DMS114 treated with DMSO at 0.1 percent for 48 hours (cell line): Measurements from ENCODE around the gene LRRC8C.
"Not testable (repeated sequence)": the region's sequence is repeated elsewhere in the genome, so short reads cannot be mapped to it uniquely, and the experiment has no call there.

Experiments used
- DNase-seq: peaks from one replicate; lab custom pipeline; 2025; ENCODE audit not compliant: unreplicated experiment; lab: John Stamatoyannopoulos, UW

Gene LRRC8C

GRCh38 chr1:89702520-89703045, 69.7 kb downstream of the LRRC8C start:
- DNase-seq: no peak

- DNase-seq: no peak
Observed at GRCh38 chr1:89703469-89703868, 70.5 kb downstream of the LRRC8C start.

DNA sequence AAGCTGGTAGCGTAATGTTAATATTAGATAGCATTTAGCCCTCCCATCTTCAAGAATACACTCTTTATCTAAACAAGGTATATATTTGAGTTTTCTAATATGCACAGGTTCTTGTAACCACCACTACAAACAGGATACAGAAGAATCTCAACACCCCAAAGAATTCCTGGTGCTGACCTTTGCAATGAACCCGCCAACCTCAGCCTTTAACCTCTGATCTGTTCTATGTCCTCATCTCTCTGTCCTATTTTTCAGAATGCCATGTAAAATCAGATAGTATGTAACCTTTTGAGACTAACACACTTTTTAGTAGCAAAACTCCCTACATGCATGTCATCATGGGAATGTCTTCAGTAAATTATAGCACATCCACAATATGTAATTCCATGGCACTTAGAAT, 71.1 kb downstream of the LRRC8C start:
- DNase-seq: no peak

- DNase-seq: not testable (repeated sequence)
Observed at GRCh38 chr1:89704885-89705284, 72.0 kb downstream of the LRRC8C start.

- no peak for DNase-seq
Observed at GRCh38 chr1:89705901-89706699, 73.2 kb downstream of the LRRC8C start.

- DNase-seq: no peak
Observed at GRCh38 chr1:89706700-89707012, 73.7 kb downstream of the LRRC8C start.

GRCh38 chr1:89708751-89709375, 75.9 kb downstream of the LRRC8C start:
- no peak for DNase-seq

- DNase-seq: no peak
Observed at GRCh38 chr1:89710498-89711139, 77.7 kb downstream of the LRRC8C start.

GRCh38 chr1:89711140-89711778, 78.3 kb downstream of the LRRC8C start:
- DNase-seq: no peak

GRCh38 chr1:89712420-89712819, 79.5 kb downstream of the LRRC8C start:
- DNase-seq: no peak

DNA sequence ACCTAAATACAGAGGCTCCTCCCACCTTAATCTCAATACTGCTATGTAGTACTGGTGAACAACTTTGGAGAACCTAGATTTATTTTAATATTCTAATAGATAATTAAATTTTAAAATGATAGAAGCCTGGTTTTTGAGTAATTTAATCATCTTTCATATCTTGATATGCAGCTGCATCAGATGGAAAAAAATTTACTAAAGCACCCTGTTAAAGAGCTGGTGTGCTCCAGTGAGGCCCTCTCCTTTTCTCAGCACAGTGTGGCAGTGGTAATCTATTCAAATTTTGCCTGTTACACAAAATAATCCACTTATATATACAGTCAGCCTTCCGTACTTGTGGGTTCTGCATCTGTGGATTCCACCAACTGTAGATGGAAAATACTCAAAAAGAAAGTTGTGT, 82.8 kb downstream of the LRRC8C start:
- DNase-seq: no peak

DNA sequence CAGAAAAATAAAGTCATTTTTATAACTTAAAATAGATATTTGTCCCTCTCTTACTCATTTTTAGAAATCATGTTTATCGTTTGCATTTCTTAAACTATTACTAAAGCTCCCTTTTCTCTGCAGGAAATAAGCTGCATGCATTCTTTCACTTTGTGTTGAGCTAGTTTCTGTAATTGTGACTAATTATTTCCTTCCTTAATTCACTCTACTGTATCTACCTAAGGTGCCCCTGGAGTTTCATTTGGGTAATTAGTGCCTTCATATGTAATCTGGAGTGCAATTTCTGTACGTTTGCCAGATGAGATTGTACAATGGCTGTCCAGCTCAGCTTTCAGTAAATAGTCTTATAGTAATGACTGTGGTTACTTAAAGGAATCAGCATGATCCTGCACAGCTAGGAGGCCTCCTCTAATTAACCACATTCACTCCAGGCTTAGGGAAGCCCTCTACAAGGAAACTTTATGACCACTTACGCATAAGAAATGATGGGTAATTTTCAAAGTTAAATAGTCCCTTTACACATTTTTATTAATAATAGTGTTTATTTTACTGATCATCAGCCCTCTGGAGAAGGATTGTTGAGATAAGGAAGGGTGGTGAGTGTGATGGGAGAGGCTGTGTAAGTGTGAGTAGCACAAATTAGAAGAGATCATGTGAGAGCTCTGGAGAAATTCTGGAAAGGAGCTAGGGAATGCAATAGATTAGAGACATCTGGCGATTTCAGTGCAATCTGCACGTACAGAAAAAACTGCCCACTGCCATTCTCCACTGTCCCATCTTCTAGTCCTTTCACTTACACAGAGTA, 86.8 kb downstream of the LRRC8C start:
- DNase-seq: no peak

GRCh38 chr1:89720839-89721238, 87.9 kb downstream of the LRRC8C start:
- DNase-seq: no peak

- DNase-seq: no peak
Observed at GRCh38 chr1:89721351-89721750, 88.4 kb downstream of the LRRC8C start.

GRCh38 chr1:89723144-89723543, 90.2 kb downstream of the LRRC8C start:
- DNase-seq: no peak

- DNase-seq: no peak
Observed at GRCh38 chr1:89723863-89724262, 90.9 kb downstream of the LRRC8C start.

DNA sequence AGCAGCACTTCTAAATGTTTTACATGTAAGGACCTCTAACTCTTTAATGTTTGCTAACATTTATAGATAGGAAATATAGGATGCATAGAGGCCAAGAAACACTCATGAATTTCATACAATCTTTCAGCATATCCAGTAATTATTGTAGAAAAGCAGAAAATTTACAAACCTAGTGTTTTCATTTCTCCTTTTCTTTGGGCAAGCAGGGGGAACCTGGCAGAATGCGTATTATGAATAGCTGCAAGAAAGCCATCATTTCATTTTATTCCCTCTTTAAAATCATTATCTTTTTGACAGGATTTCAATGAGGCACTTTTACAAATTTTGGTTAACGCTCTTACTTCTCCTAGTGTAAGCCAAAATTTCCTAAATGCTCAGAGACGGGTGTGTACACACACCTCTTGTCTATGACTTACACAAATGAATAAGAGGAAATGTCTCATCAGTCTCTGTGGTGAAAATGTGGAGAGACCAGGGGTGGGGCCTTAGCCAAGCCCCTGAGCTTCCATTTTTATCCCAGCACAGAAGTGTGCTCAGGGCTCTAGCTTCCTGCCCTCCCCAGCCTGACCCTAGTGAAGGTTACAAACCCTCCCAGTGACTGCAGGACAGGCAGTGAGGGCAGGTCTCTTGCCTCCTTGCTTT, 91.6 kb downstream of the LRRC8C start:
- DNase-seq: no peak

GRCh38 chr1:89725011-89725370, 92.1 kb downstream of the LRRC8C start:
- DNase-seq: no peak

DNA sequence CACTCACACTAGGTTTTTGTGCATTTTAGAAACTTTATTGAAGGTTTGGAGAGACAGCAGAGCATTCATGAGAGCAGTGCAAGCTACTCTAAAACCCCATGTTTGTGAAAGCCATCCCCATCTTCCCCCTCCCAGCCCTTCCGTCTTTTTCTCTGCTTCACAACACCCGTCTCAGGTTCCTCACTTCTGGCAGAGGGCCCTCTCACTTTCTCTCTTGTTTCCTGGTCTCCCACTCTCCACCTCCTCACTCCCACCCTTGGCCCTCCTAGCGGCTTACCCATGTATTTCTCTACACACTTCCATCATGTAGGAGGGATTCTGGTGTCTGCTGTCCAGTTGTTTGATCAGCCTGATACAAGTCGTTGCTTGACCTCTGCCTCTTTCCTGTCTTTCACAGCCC, 92.7 kb downstream of the LRRC8C start:
- no peak for DNase-seq

GRCh38 chr1:89727517-89728312, 94.8 kb downstream of the LRRC8C start:
- DNase-seq: no peak
